Body of pancreas (tissue), 4 donors: ENCODE results near the gene LIF. TPM values are rescaled to one million over a fixed set of nuclear protein-coding genes. Genes with fewer than 3 reads are reported as not detected.

Experiments
- ATAC-seq: fragments of 150-250 bp; one replicate; pipeline ENCODE4 v1.9.1; 2016
- DNase-seq, 4 donors: peaks; one replicate each; pipeline ENCODE4 v3.0.0-alpha.2; 2019
- H3K27ac ChIP-seq, 4 donors: fragments of 200-600 bp; sonication (generic); 1 replicate in 3 of 4; 2 replicates in 1 of 4; pipeline versions ENCODE4 v1.5.1 to v1.6.1; 2016 to 2019; ENCODE audit warnings: mild to moderate bottlenecking in 1 of 4, mixed read lengths in 1 of 4, moderate library complexity in 1 of 4
- H3K27me3 ChIP-seq, 2 donors: fragments of 200-600 bp; sonication (generic); one replicate each; pipeline ENCODE4 v1.6.0; 2016; ENCODE audit warnings: mild to moderate bottlenecking in 1 of 2
- H3K36me3 ChIP-seq, 2 donors: fragments of 200-600 bp; sonication (generic); replicated peaks in 1 of 2; 2 replicates each; pipeline ENCODE4 v1.5.1; 2016; ENCODE audit warnings: low read depth in 2 of 2; ENCODE audit not compliant: insufficient read depth in 1 of 2
- H3K4me1 ChIP-seq: fragments of 200-600 bp; sonication (generic); one replicate; pipeline ENCODE4 v1.6.0; 2016
- H3K4me3 ChIP-seq, 2 donors: fragments of 200-600 bp; sonication (generic); 1 replicate in 1 of 2; 2 replicates in 1 of 2; pipeline ENCODE4 v1.5.1; 2016 to 2019
- H3K9me3 ChIP-seq, 3 donors: fragments of 200-600 bp; sonication (generic); 1 replicate in 2 of 3; 2 replicates in 1 of 3; pipeline ENCODE4 v1.5.1; 2016
- POLR2A ChIP-seq, 3 donors: fragments of 450-650 bp; IDR thresholded peaks; one replicate each; pipeline ENCODE4 v1.6.1; 2016; ENCODE audit warnings: antibody characterized with exemption in 3 of 3, mild to moderate bottlenecking in 2 of 3
- WGBS, 2 donors: methylation state at CpG; one replicate each; pipeline ENCODE4 v1.1.5; 2017; 5-methylcytosine and 5-hydroxymethylcytosine counted together
- intact Hi-C: fragments of 100-400 bp; cut with DNase I; formaldehyde crosslinking; loops from one replicate; pipeline ENCODE4 v1.15.1; 2023
- total RNA-seq, 2 donors: library from RNA; depleted of rRNA; stranded (reverse); fragments of >200 nt; gene quantifications; one replicate each; pipeline ENCODE4 v1.1.0, GENCODE V29; 2016
- TF ChIP-seq, protein P1 (sequence below), 7 experiments: fragments of 450-650 bp in 4 of 7; fragments of 200-600 bp in 3 of 7; sonication (generic) in 3 of 7; IDR thresholded peaks; one replicate each; pipeline ENCODE4 v1.5.1; 2016 to 2019; ENCODE audit warnings: antibody characterized with exemption in 7 of 7

Gene LIF
- total RNA-seq, 2 donors from 2014 or later, result 0.52 to 1.3 TPM

DNA sequence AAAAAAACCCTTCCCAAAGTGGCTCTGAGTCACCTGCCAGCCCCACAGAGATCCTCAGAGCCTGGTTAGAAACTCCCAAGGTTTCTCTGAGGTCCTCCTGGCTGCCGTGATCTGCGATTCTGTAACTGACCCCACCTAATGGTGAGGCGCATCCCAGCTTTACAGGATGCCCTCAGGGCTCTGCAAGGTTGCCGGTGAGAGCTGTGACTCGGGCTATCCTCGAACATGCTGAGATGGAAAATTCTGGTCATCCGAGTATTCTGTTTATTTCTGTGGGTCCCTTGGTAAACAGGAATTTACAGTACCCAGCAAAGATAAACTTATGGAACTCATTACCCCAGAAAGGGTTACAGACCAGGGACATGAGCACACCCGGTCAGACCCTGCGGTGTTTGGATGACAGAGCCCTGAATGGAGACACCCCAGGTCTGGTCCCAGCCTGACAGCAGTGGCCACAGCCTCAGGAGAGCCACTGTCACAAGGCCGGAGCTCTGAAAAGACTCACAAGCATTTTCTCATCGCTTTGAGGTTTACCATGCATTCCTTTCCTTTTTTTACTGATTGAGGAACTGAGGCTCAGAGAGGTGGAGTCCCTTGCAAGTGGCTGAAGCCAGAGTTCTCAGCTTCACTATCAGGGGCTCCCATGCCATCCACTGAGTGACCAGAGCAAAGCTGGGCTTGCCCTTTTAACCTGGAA, 22.2 kb downstream of the LIF start:
- Histone ChIP-seq H3K9me3 (no peaks in the 10 kb centered on the region), H3K4me3 (no peak overlapping the region), H3K27me3 (no peaks in the 10 kb centered on the region), H3K36me3 (no peaks in the 10 kb centered on the region), H3K27ac (no peak overlapping the region), H3K4me1 (no peaks in the 10 kb centered on the region)
- 54 to 56% methylated on average over 10 to 11 of the region's 11 CpGs for WGBS, 2 donors
- DNase-seq (no peak), ATAC-seq (no peak)
- no peak for TF ChIP-seq POLR2A (IDR thresholded peaks at IDR 0.05)
- TF ChIP-seq, protein P1, sequence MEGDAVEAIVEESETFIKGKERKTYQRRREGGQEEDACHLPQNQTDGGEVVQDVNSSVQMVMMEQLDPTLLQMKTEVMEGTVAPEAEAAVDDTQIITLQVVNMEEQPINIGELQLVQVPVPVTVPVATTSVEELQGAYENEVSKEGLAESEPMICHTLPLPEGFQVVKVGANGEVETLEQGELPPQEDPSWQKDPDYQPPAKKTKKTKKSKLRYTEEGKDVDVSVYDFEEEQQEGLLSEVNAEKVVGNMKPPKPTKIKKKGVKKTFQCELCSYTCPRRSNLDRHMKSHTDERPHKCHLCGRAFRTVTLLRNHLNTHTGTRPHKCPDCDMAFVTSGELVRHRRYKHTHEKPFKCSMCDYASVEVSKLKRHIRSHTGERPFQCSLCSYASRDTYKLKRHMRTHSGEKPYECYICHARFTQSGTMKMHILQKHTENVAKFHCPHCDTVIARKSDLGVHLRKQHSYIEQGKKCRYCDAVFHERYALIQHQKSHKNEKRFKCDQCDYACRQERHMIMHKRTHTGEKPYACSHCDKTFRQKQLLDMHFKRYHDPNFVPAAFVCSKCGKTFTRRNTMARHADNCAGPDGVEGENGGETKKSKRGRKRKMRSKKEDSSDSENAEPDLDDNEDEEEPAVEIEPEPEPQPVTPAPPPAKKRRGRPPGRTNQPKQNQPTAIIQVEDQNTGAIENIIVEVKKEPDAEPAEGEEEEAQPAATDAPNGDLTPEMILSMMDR (IDR thresholded peaks at IDR 0.05), result no peak
- intact Hi-C loops, result loop anchor here (10.0 kb wide), 1 partner anchor 70 kb away; no protein-coding TSS in a partner anchor

DNA sequence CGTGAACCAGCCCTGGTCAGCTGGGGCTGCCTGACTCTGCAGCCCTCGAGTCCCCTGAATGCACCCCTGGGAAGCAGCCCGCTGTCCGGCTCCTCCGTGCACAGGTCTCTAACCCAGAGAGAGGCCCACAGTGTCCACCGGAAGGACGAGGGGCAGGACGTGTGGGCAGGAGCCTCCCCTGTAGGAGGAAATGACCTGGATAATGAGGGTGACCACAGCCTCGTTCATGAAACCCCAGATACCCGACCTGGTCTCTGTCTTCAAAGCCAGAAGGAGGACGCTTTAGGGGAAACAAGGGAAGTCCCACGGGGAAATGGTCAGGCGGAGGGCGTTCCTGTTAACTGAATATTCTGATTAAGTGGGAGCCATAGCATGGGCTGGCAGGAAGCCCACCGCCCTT, 23.3 kb downstream of the LIF start:
- intact Hi-C loops, result loop anchor here (10.0 kb wide), 1 partner anchor 69 kb away; no protein-coding TSS in a partner anchor
- no peaks in the 10 kb centered on the region for H3K4me1 ChIP-seq
- DNase-seq (no peak), ATAC-seq (no peak)
- no peak overlapping the region for H3K4me3 ChIP-seq
- no peak overlapping the region for H3K27ac ChIP-seq
- TF ChIP-seq POLR2A (IDR thresholded peaks at IDR 0.05), result no peak
- TF ChIP-seq, protein P1 (IDR thresholded peaks at IDR 0.05), result no peak
- no peaks in the 10 kb centered on the region for H3K9me3 ChIP-seq
- H3K27me3 ChIP-seq, result no peaks in the 10 kb centered on the region
- WGBS, 2 donors, result 39 to 52% methylated on average over 10 to 15 of the region's 15 CpGs
- H3K36me3 ChIP-seq, result no peaks in the 10 kb centered on the region

DNA sequence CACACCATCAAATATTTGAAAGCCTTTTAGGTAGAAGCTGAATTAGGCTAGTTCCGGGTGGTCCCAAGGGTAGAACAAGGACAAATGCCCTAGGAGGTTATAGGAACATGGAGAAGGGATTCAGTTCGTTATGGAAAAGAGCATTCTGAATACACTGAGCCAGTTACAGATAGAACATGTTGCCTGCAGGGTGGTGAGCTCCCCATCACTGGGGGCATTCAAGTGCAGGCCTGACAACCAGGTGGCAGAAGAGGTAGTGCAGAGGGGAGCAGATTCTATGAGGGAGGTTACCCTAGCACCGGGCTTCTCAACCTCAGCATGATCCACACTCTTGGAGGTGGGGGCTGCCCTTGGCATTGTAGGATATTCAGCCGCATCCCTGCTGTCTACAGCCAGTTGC, 24.2 kb downstream of the LIF start:
- ATAC-seq, result no peak
- TF ChIP-seq, protein P1 (IDR thresholded peaks at IDR 0.05), result no peak
- no peak for TF ChIP-seq POLR2A (IDR thresholded peaks at IDR 0.05)
- Histone ChIP-seq H3K27me3 (no peaks in the 10 kb centered on the region), H3K9me3 (no peaks in the 10 kb centered on the region), H3K4me1 (no peaks in the 10 kb centered on the region), H3K36me3 (no peaks in the 10 kb centered on the region), H3K27ac (no peak overlapping the region), H3K4me3 (no peak overlapping the region)
- intact Hi-C loops, result loop anchor here (10.0 kb wide), 1 partner anchor 68 kb away; no protein-coding TSS in a partner anchor
- no peak for DNase-seq
- WGBS, 2 donors, result 70 to 79% methylated on average over 4 of the region's 4 CpGs

DNA sequence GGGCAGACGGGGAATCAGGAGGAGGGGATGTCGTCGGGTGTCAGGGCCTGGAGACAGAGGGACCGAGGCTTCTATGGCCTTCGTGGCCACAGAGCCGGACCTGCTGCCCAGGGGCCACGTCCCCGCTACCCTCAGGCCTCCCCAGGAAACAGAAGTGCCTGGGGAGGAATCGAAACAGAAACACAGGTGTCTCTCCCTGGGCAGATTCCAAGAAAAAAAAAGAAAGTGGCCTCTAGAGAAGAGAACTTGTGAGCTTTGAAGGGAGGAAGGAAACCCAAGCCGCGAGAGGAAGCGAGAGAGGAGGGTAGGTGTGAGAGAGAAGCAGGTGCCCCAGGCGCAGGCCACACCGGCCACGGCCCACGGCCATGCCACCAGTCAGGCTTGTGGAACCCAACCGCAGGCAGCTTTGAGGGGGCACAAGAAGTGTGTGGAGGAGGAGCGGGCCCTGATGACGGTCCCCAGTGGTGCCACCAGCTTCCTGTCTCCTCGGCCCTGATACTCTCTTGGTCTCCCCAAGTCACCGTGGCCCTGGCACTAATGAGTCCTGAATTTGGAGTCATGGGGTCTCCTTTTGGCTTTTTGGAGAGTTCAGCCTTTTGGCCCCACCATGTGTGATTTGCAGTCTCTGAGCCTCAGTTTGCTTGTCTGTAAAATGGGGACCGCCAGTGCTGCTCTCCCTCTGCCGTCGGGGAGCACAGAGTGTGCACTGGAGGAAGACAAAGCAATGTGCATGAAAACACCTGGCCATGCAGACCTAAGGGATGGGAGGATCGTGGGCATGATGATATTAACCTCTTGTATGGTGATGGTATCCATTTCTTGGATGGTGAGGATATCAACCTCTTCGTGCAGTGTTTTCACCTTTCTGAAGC, 25.2 kb downstream of the LIF start:
- Histone ChIP-seq H3K27ac (no peak overlapping the region), H3K27me3 (no peaks in the 10 kb centered on the region), H3K9me3 (no peaks in the 10 kb centered on the region), H3K36me3 (no peaks in the 10 kb centered on the region), H3K4me1 (no peaks in the 10 kb centered on the region), H3K4me3 (no peak overlapping the region)
- ATAC-seq (no peak), DNase-seq (no peak)
- TF ChIP-seq, protein P1 (IDR thresholded peaks at IDR 0.05), result no peak
- intact Hi-C loops, result loop anchor here (10.0 kb wide), 1 partner anchor 67 kb away; no protein-coding TSS in a partner anchor
- whole genome bisulfite sequencing, 2 donors, result 68 to 72% methylated on average over 23 to 26 of the region's 26 CpGs
